ENCODE results near the gene SPAG17.

The SPAG17 gene

GRCh38 chr1:118185084-118185832, at the start of gene SPAG17:
SPAG17 (minus strand) TSS chr1:118185228; CDS start chr1:118185157, 71 bp downstream.
- ChIA-PET CTCF (interaction anchor here (1.0 to 1.2 kb wide), 2 partner anchors 9 to 62 kb away, joined by 3 read pairs; no protein-coding TSS in a partner anchor), POLR2A (no interaction called here)
- DNase-seq (ENCODE audit: extremely low spot score): peak; percentile 21
- TF ChIP-seq, protein P1, sequence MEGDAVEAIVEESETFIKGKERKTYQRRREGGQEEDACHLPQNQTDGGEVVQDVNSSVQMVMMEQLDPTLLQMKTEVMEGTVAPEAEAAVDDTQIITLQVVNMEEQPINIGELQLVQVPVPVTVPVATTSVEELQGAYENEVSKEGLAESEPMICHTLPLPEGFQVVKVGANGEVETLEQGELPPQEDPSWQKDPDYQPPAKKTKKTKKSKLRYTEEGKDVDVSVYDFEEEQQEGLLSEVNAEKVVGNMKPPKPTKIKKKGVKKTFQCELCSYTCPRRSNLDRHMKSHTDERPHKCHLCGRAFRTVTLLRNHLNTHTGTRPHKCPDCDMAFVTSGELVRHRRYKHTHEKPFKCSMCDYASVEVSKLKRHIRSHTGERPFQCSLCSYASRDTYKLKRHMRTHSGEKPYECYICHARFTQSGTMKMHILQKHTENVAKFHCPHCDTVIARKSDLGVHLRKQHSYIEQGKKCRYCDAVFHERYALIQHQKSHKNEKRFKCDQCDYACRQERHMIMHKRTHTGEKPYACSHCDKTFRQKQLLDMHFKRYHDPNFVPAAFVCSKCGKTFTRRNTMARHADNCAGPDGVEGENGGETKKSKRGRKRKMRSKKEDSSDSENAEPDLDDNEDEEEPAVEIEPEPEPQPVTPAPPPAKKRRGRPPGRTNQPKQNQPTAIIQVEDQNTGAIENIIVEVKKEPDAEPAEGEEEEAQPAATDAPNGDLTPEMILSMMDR (IDR thresholded peaks at IDR 0.05; ENCODE audit: control extremely low read depth, extremely low read depth, low read depth, missing control alignments): no peak

- POLR2A ChIA-PET: no interaction called here
- DNase-seq (ENCODE audit: extremely low spot score): no peak
- TF ChIP-seq, protein P1 (IDR thresholded peaks at IDR 0.05; ENCODE audit: control extremely low read depth, extremely low read depth, low read depth, missing control alignments): no peak
- CTCF ChIA-PET: no interaction called here
These were observed 40.4 kb upstream of the SPAG17 start for GRCh38 chr1:118225471-118225870.

DNA sequence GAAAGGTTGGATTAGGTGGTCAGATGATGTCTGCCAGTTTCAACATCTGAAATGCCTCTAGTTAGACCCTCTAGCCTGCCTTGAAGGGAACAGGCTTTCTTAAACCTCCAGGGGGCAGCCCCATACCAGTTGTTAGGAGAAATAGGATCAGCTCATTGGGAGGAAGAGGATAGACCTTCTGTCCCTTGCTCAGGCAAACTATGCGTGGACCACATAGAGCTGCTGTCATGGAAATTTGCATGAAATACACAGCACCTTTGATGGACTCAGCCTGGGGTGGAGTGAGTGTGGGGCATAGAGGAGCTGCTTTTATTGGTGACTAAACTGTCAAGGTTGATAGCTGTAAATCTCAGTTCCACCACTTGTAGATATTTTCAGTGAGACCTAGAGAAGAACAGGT, 38.4 kb upstream of the SPAG17 start:
- no peak for DNase-seq (ENCODE audit: extremely low spot score)
- ChIA-PET POLR2A (no interaction called here), CTCF (interaction anchor here (1.1 to 1.8 kb wide), 6 partner anchors 8 to 786 kb away, joined by 3 to 8 read pairs (median 4); no protein-coding TSS in a partner anchor)
- TF ChIP-seq, protein P1 (IDR thresholded peaks at IDR 0.05; ENCODE audit: control extremely low read depth, extremely low read depth, low read depth, missing control alignments): peak; percentile 10

DNA sequence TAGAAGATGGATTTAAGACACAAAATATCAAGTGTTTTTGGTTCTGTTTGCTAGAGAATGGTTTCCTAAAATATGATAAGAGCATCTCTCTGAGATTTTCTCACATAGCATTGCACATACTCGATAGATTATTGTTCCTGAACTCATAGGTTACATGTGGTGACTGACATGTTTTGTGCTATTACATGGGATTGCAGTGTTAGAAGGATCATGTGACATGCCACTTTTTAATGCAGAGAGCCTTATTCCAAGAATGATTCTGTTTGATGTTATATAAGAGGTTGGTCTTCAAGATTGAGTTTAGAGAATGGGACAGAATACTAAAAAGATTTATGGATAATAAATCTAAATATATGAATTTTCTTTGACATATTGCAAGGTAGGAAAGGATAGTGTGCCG, 34.4 kb upstream of the SPAG17 start:
- CTCF ChIA-PET: no interaction called here
- no peak for DNase-seq (ENCODE audit: extremely low spot score)
- TF ChIP-seq, protein P1 (IDR thresholded peaks at IDR 0.05; ENCODE audit: control extremely low read depth, extremely low read depth, low read depth, missing control alignments): no peak
- POLR2A ChIA-PET: no interaction called here

GRCh38 chr1:118217141-118217838, 32.3 kb upstream of the SPAG17 start:
- TF ChIP-seq, protein P1 (IDR thresholded peaks at IDR 0.05; ENCODE audit: control extremely low read depth, extremely low read depth, low read depth, missing control alignments): no peak
- ChIA-PET POLR2A (no interaction called here), CTCF (interaction anchor here (1.4 to 1.6 kb wide), 2 partner anchors 10 to 15 kb away, joined by 4 to 7 read pairs; no protein-coding TSS in a partner anchor)
- DNase-seq (ENCODE audit: extremely low spot score): no peak

DNA sequence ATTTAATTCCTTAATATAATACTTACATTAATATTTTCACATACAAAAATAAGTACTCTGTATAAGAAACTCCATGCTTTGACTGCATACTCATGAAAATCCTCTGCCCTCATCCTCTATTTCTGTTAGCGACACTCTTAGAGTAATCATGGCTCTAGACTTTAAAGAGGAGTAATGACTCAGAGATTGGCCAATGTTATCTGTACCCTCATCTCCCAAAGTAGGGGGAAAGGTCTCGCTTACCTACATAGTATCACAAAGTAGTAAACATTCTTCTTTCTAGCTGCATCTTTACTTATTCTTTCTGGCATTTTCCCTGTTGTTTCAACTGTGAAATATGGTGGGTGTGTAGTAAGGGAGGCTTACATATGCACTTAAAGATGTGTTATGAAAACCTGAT, 29.8 kb upstream of the SPAG17 start:
- POLR2A ChIA-PET: no interaction called here
- TF ChIP-seq, protein P1 (IDR thresholded peaks at IDR 0.05; ENCODE audit: control extremely low read depth, extremely low read depth, low read depth, missing control alignments): no peak
- DNase-seq (ENCODE audit: extremely low spot score): no peak
- CTCF ChIA-PET: interaction anchor here (1.1 to 1.3 kb wide), 2 partner anchors 9 to 16 kb away, joined by 3 to 6 read pairs; no protein-coding TSS in a partner anchor
